Measurements from ENCODE around the gene STK40.

STK40 gene

DNA sequence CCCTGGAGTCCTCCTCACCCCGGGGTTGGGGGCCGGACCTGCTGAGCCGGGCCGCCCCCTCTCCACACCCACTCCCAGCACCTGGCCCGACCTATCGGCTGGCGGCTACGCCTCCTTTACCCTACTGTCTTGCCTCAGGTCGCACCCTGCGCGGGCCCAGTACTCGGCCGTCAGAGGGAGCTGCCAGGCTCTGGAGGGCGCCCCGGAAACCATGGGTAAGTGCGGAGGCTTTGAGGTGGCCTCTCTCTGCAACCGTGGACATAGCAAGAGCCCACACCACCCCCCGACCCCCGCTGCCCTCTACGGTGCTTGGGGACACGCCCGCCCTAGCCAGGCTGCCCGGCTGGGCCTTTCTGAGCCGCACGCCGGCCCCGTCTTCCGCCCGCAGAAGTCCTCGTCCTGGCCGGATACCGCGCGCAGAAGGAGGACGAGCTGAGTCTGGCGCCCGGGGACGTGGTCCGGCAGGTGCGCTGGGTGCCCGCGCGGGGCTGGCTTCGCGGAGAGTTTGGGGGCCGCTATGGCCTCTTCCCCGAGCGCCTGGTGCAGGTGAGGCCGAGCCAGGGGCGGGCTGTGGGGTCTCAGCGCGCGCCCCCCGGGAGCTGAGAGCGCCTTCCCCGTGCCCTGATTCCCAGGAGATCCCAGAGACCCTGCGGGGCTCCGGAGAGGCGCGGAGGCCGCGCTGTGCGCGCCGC, 79.4 kb downstream of the STK40 start, which contains the start of gene SH3D21:
Gene SH3D21 (plus strand): TSS at position 159 of the 692 bp plus-strand sequence. CDS start 53 bp downstream, at position 212.
- no peak for DNase-seq

DNA sequence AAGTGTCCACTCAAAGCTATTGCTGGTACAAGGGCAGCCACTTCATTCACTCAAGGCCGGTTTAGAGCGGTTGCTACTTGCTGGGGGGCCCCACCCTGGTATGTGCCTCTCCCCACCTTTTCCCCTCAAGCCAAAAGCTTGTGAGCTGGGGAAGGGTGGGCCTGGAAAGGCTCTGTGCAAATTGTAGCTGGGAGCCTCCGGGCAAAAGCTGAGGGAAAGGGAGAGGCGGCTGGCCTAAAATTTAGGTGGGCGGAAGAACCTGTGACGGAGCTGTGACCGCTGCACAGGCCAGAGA, 79.9 kb downstream of the STK40 start:
- no peak for DNase-seq

DNA sequence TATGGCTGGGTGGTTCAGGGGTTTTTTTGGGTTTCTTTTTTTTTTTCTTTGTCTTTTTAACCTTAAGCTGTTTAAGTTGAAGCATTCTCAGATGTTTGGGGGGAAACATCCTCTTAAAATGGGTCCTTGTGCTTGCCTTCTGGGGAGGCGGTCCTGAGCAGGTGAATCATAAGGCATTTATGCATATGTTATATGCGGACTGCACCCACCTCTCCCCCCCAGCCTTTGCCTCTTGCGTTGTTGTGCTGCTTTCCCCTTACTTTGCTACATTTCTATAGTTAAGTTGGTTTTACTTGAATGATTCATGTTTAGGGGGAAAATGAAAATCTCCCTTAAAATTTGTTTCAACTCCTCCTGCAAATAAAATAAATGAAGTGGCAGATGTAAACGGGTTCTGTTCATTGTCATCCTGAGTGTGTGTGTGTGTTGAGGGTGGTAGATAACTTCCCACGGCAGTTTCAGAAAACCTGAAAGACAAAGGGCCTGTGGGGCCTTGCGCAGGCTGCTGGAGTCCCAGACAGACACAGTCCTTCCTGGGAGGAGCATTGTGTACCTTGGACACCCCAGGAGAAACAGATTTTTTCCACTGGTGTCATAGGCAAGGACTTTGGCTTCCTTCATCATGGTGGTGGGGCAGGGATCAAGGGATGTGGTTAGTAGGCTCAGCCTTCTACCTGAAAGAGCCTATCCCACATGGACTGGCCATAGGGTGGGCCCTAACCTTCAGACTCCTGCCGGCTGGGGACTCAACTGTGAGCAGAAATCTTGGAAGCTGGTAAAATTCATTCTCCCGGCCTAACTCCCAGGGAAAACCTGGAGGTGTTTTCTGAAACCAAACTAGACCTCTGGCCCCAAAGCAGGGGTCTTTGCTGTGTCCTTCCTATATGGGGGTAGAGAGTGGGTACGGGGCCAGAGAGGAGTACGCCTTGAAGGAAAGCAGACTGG, 80.5 kb downstream of the STK40 start:
- no peak for DNase-seq

DNA sequence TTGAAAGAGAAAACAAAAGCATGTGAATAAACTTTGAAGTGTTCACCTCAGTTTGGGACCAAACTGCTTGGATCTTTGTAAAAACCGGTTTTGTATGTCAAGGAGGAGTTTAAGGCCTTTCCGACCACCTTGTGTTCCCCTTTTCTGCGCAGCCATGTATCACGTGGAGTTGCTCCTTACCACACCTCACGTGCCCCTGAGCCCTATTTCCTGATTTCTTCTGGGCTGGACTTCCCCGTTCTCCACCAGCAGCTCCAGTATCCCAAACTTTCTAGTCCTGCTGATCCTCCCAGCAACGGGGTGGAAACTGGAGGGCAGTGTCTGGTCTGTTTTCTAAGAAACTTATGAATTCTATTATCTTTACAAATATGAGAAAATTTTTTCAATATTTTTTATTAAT, 81.2 kb downstream of the STK40 start:
- DNase-seq, result no peak

DNA sequence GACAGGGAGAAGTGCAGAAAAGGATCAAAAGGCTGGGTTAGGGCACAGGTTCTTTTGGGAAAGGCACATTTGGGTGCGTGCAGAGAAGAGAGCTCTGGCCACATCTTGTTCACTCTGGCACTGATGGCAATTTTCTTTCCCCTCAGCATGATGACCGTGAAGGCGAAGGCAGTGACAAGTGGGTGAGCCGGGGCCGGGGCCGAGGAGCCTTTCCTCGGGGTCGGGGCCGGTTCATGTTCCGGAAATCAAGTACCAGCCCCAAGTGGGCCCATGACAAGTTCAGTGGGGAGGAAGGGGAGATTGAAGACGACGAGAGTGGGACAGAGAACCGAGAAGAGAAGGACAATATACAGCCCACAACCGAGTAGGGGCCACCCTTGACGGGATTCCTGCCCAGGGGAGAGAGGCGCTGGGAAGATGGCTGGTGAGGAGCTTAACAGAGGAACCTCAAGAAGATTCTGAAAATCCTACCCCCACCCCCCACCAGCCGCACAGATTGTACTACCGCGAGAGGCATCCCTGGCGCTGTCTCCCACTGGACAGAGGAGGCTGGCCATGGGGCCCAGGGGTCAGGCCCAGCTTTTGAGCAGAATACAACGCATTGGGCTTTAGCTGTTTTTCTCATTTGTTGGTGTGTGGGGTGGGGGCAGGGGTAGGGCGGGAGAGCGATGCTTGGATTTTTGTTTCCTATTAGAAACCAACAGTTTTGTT, 81.9 kb downstream of the STK40 start:
- no peak for DNase-seq

DNA sequence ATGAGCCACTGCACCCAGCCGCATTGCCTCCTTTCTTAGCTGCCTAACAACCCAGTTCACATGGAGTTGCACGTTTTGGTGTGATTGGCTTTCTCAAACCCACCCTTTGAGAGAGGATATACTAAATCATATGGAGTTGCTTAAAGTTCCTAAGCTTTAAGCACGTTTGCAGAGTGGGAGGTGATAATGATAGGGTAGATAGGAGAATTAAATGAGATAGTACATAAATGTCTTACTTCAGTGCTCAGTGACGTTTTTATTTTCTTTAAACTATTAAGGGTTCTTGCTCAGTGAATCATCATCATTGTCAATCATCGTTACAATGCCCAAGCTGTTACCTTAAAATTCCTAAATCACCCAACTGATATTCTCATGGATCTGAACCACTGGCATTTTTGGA, 82.5 kb downstream of the STK40 start:
- DNase-seq, result no peak

DNA sequence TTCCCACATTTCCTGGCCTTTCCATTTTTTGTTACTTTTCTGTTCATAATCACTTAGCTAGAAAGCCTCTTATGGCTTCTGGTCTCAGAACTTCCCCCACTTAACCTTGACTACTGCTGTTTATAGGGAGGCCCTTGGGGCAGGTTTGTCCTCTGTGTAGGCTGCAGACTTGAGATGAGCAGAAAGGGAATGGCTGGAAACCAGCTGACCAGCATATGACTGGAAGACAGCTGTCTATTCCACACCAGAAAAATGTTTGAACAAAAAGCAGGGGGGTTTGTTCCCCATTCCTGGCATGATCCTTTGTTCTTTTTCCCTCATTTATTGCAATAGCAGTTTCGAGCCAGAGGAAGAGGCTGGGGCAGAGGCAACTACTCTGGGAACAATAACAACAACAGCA, 84.5 kb downstream of the STK40 start:
- DNase-seq, result no peak

DNA sequence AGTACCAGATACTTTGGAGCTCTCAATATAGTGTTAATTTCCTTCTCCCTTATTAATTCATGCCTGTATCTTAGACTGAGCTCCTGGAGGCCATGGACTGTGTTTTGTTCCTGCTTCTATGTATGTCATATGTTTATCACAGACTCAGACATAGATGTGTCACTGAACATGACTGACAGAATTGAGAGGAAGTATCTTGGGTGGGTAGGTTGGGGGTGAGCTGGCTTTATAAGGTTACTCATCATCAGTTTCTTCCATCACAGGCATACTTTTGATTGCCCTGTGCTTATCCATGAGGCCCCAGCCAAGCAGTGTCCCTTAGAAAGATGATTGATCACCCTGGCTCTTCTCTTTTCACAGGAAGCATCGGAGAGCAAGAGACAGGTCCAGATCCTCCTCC, 85.2 kb downstream of the STK40 start:
- no peak for DNase-seq

DNA sequence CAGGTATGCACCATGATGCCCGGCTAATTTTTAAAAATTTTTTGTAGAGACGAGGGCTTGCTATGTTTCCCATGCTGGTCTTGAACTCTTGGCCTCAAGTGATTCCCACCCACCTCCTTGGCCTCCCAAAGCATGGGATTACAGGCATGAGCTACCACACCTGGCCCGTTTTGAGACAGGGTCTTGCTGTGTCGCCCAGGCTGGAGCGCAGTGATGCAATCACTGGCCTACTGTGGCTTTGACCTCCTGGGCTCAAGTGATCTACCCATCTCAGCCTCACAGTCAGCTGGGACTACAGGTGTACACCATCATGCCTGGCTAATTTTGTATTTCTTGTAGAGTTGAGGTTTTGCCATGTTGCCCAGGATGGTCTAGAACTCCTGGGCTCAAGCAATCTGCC, 87.1 kb downstream of the STK40 start:
- no peak for DNase-seq

DNA sequence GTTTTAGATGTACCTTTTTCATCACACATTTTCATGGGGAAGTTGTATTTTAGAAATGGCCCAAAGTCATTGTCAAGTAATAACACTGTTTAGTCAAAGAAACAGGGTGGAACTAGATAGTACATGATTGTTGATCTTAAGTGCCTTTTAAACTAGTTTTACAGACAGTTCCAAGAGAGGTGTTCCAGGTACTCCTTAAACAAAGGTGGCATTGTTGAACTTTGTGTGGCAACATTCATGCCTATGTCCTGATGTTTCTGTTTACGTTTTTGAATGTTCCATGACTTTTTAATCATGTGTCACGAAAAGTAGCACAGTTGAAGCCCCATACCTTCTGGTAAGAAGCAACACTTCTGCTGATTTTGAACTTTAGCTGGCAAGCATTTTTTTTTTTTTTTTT, 88.7 kb downstream of the STK40 start:
- DNase-seq, result no peak

DNA sequence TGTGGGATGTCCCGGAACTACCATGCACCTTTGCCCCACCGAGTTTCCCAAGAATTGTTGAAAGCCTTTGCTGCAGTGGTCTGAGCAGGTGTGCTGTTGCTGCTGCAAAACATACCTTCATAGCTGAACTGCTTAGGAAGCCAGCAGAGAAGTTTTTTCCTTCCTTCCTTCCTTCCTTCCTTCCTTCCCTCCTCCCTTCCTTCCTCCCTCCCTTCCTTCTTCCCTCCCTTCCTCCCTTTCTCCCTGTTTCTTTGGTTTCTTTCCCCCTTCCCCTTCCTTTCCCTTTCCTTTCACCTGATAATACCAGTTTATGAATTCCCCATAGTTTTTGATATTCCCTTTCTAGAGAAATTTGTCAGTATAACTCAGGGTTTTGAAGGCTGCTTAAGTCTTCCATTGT, 90.3 kb downstream of the STK40 start:
- DNase-seq, result no peak
